ENCODE data around the gene HEMK1. TPM values are rescaled to one million over a fixed set of nuclear protein-coding genes. Genes with fewer than 3 reads are reported as not detected.

Gene HEMK1
- total and polyA plus RNA-seq, 2 of the 8 experiments (the other 6 are each of a cell fraction or from before 2014, with no cell fraction given), result 9.7 to 10.6 TPM

- Histone ChIP-seq H2BK20ac (ENCODE audit: low read length) (no peak overlapping the region), H3K79me2 (ENCODE audit: control insufficient read depth in 1 of 2, insufficient read depth in 2 of 2, low read length in 2 of 2) (no peaks in the 10 kb centered on the region), H3K4ac (replicated peaks; ENCODE audit: insufficient read length, low read depth, low read length) (no peak overlapping the region), H2AFZ (ENCODE audit: low read length) (no peak overlapping the region), H3K36me3 (ENCODE audit: control insufficient read depth in 2 of 4, insufficient read depth in 4 of 4, low read length in 3 of 4) (no peaks in the 10 kb centered on the region), H3K4me1 (replicated peaks in 1 of 4; ENCODE audit: control insufficient read depth in 3 of 4, insufficient read depth in 4 of 4, low read length in 3 of 4) (no peaks in the 10 kb centered on the region), H3K23ac (ENCODE audit: insufficient read length) (no peak overlapping the region), H3K27me3 (replicated peaks in 1 of 4; ENCODE audit: control insufficient read depth in 3 of 4, extremely low read depth in 1 of 4, insufficient read depth in 3 of 4, low read length in 3 of 4) (peaks cover 0 to 2% (median 0%) of the 10 kb centered on the region in 4 experiments; a peak in 1 of 7 replicates), H3K14ac (ENCODE audit: insufficient read length) (no peak overlapping the region), H2BK15ac (ENCODE audit: low read length) (no peak overlapping the region), H4K5ac (ENCODE audit: insufficient read length, low read depth, low read length) (no peak overlapping the region), H4K20me1 (replicated peaks in 1 of 2; ENCODE audit: control insufficient read depth in 1 of 2, insufficient read depth in 2 of 2, low read length in 2 of 2) (peaks cover 0 to 2% of the 10 kb centered on the region in 2 experiments), H2BK5ac (ENCODE audit: low read depth, low read length) (no peak overlapping the region), H3K4me2 (ENCODE audit: insufficient read depth in 1 of 2, low read depth in 2 of 2, low read length in 2 of 2) (no peak overlapping the region), H3K9ac (replicated peaks in 1 of 4; ENCODE audit: extremely low read depth in 1 of 4, low read depth in 3 of 4, low read length in 3 of 4) (no peak overlapping the region), H3K79me1 (ENCODE audit: low read depth, low read length) (no peaks in the 10 kb centered on the region), H2BK120ac (replicated peaks; ENCODE audit: low read depth, low read length) (no peak overlapping the region), H4K91ac (replicated peaks; ENCODE audit: insufficient read length, low read length) (no peak overlapping the region), H3K9me3 (ENCODE audit: insufficient read depth in 2 of 2, low read depth in 1 of 2, low read length in 1 of 2) (no peaks in the 10 kb centered on the region), H3K27ac (ENCODE audit: low read depth, low read length) (no peak overlapping the region), H2AK5ac (ENCODE audit: low read depth, low read length) (no peak overlapping the region), H3K23me2 (ENCODE audit: low read depth, low read length) (no peaks in the 10 kb centered on the region), H2BK12ac (ENCODE audit: low read depth, low read length) (no peak overlapping the region), H4K8ac (ENCODE audit: extremely low read depth, insufficient read depth, low read length) (no peak overlapping the region), H3K56ac (replicated peaks; ENCODE audit: insufficient read length, low read depth, low read length) (no peak overlapping the region), H3K18ac (ENCODE audit: extremely low read depth, low read length) (no peak overlapping the region), H3K4me3 (ENCODE audit: extremely low read depth in 1 of 4, insufficient read depth in 2 of 4, low read depth in 3 of 4, low read length in 4 of 4) (no peak overlapping the region)
- DNase-seq (ENCODE audit: low read depth in 1 of 2, low spot score in 2 of 2) (no peak), FAIRE-seq (no peak)
- POLR2A ChIA-PET (ENCODE audit: partially characterized antibody), result interaction anchor here (1.1 to 1.8 kb wide), 4 partner anchors 10 to 1344 kb away, joined by 3 to 5 read pairs (median 3); partner anchors contain the start of gene MAPKAPK3
- 91% methylated on average over 4 of the region's 4 CpGs; no CpG with 5 or more reads in 1 of the 2 experiments for WGBS, 2 experiments (ENCODE audit: extremely low coverage in 1 of 2, insufficient coverage in 1 of 2, insufficient read length in 1 of 2, insufficient replicate concordance in 2 of 2, low coverage in 1 of 2, low lambda C conversion rate in 2 of 2, missing lambda C conversion rate in 1 of 2)
- no peak for TF ChIP-seq MAX (IDR thresholded peaks at IDR 0.05)
- no peak for TF ChIP-seq CBX8 (IDR thresholded peaks at IDR 0.05; ENCODE audit: borderline replicate concordance, low read depth, low read length)
- TF ChIP-seq FOSL1 (IDR thresholded peaks at IDR 0.05; ENCODE audit: insufficient read depth, low read depth, low read length), result no peak
- TF ChIP-seq USF2 (IDR thresholded peaks at IDR 0.05; ENCODE audit: low read length), result no peak
- TF ChIP-seq SP4 (IDR thresholded peaks at IDR 0.05; ENCODE audit: low read length), result no peak
- CTCF ChIA-PET (ENCODE audit: partially characterized antibody), result interaction anchor here (0.9 to 11.1 kb wide), 9 partner anchors 10 to 169 kb away, joined by 3 to 233 read pairs (median 4); partner anchors contain the start of genes CISH, DOCK3, HEMK1 and MAPKAPK3
Measured at GRCh38 chr3:50588759-50589433, 19.6 kb downstream of the HEMK1 start.
